HEK293 (cell line): ENCODE measurements around the gene CNP.

Source experiments
- CTCF ChIA-PET: fragments of 350-600 bp; formaldehyde crosslinking; extraction: SDS; loops from one replicate; lab custom pipeline; 2021; ENCODE audit warnings: antibody characterized with exemption; lab: Yijun Ruan, JAX
- POLR2A ChIA-PET: fragments of 300-600 bp; formaldehyde crosslinking; extraction: SDS; loops from one replicate; lab custom pipeline; 2020; ENCODE audit warnings: antibody characterized with exemption, inconsistent platforms; lab: Yijun Ruan, JAX
- H3K27ac ChIP-seq: fragments of 200-500 bp; sonication (Bioruptor generic); 2 replicates; pipeline ENCODE4 v1.5.1; 2014; ENCODE audit warnings: low read depth, low read length, control low read depth, inconsistent platforms; ENCODE audit errors: extremely low read depth
- H3K36me3 ChIP-seq, 2 experiments: fragments of 200-500 bp in 1 of 2; sonication (Bioruptor generic) in 1 of 2; 1 replicate in 1 of 2; 2 replicates in 1 of 2; pipeline ENCODE4 v1.5.1; 2014 to 2017; ENCODE audit warnings: inconsistent platforms in 2 of 2, low read length in 2 of 2; ENCODE audit not compliant: control insufficient read depth in 2 of 2, insufficient read depth in 1 of 2
- H3K4me1 ChIP-seq: fragments of 200-500 bp; sonication (Bioruptor generic); 2 replicates; pipeline ENCODE4 v1.5.1; 2014; ENCODE audit warnings: mild to moderate bottlenecking, low read length, inconsistent platforms; ENCODE audit not compliant: control insufficient read depth, insufficient read depth
- H3K4me3 ChIP-seq: 2 replicates; pipeline ENCODE4 v1.5.1; 2011; ENCODE audit warnings: low read depth, mild to moderate bottlenecking, control low read depth, low read length, moderate library complexity
- H3K9me3 ChIP-seq: fragments of 200-500 bp; sonication (Bioruptor generic); 2 replicates; pipeline ENCODE4 v1.5.1; 2014; ENCODE audit warnings: low read depth, low read length, inconsistent platforms; ENCODE audit not compliant: control insufficient read depth, insufficient read depth
- HIC1 ChIP-seq: fragments of 450-650 bp; formaldehyde crosslinking; IDR thresholded peaks from 2 replicates; pipeline ENCODE4 v1.5.1; 2016; ENCODE audit warnings: missing biosample characterization, missing genetic modification characterization
- OSR2 ChIP-seq: fragments of 450-650 bp; formaldehyde crosslinking; IDR thresholded peaks from 2 replicates; pipeline ENCODE4 v1.5.1; 2016; ENCODE audit warnings: missing biosample characterization, missing genetic modification characterization
- SP7 ChIP-seq: fragments of 450-650 bp; formaldehyde crosslinking; IDR thresholded peaks from 2 replicates; pipeline ENCODE4 v1.5.1; 2016; ENCODE audit warnings: missing biosample characterization, missing genetic modification characterization
- ZBTB21 ChIP-seq: fragments of 450-650 bp; formaldehyde crosslinking; IDR thresholded peaks from 2 replicates; pipeline ENCODE4 v1.5.1; 2017; ENCODE audit warnings: missing biosample characterization, missing genetic modification characterization
- ZBTB48 ChIP-seq: fragments of 450-650 bp; formaldehyde crosslinking; IDR thresholded peaks from 2 replicates; pipeline ENCODE4 v1.5.1; 2016; ENCODE audit warnings: missing biosample characterization, missing genetic modification characterization
- ZNF391 ChIP-seq: fragments of 450-650 bp; formaldehyde crosslinking; IDR thresholded peaks from 2 replicates; pipeline ENCODE4 v1.5.1; 2016; ENCODE audit warnings: low read depth, missing biosample characterization, missing genetic modification characterization, borderline replicate concordance
- ZNF600 ChIP-seq: fragments of 450-650 bp; formaldehyde crosslinking; IDR thresholded peaks from 2 replicates; pipeline ENCODE4 v1.5.1; 2016; ENCODE audit warnings: missing biosample characterization, missing genetic modification characterization
- ZNF645 ChIP-seq: fragments of 450-650 bp; formaldehyde crosslinking; IDR thresholded peaks from 2 replicates; pipeline ENCODE4; 2016; ENCODE audit warnings: missing biosample characterization, missing genetic modification characterization
- ZNF791 ChIP-seq: fragments of 450-650 bp; formaldehyde crosslinking; IDR thresholded peaks from 2 replicates; pipeline ENCODE4 v1.5.1; 2016; ENCODE audit warnings: missing biosample characterization, missing genetic modification characterization
- ZNF792 ChIP-seq: fragments of 450-650 bp; formaldehyde crosslinking; IDR thresholded peaks from 2 replicates; pipeline ENCODE4 v1.5.1; 2016; ENCODE audit warnings: missing biosample characterization, missing genetic modification characterization
- TF ChIP-seq, protein P1 (sequence below): fragments of 450-650 bp; IDR thresholded peaks from 2 replicates; pipeline ENCODE4 v1.5.1; 2018; ENCODE audit warnings: missing biosample characterization, mild to moderate bottlenecking, missing genetic modification characterization

The CNP gene

GRCh38 chr17:41967921-41968578, 1.5 kb downstream of the CNP start:
- POLR2A ChIA-PET: interaction anchor here (0.6 to 3.3 kb wide), 8 partner anchors 11 to 79 kb away, joined by 3 to 19 read pairs (median 5); partner anchors contain the start of genes ACLY, DNAJC7, NKIRAS2 and ODAD4
- Histone ChIP-seq H3K9me3 (no peaks in the 10 kb centered on the region), H3K4me1 (0 out of 2 replicates have a peak, but pooled peaks cover 4% of the 10 kb centered on the region), H3K27ac (peak overlapping the region; percentile 89), H3K4me3 (peak overlapping the region; percentile 76; the same call in 1 of the 2 replicates), H3K36me3 (peaks cover 25 to 51% of the 10 kb centered on the region in 2 experiments)
- CTCF ChIA-PET: interaction anchor here (0.6 kb wide), 1 partner anchor 38 kb away, joined by 3 read pairs; no protein-coding TSS in a partner anchor
- TF ChIP-seq ZBTB21: no peak
- no peak for TF ChIP-seq ZBTB48
- TF ChIP-seq, protein P1, sequence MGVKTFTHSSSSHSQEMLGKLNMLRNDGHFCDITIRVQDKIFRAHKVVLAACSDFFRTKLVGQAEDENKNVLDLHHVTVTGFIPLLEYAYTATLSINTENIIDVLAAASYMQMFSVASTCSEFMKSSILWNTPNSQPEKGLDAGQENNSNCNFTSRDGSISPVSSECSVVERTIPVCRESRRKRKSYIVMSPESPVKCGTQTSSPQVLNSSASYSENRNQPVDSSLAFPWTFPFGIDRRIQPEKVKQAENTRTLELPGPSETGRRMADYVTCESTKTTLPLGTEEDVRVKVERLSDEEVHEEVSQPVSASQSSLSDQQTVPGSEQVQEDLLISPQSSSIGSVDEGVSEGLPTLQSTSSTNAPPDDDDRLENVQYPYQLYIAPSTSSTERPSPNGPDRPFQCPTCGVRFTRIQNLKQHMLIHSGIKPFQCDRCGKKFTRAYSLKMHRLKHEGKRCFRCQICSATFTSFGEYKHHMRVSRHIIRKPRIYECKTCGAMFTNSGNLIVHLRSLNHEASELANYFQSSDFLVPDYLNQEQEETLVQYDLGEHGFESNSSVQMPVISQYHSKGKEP (tag by site-specific recombination): no peak
- no peak for TF ChIP-seq ZNF645 (tag by site-specific recombination)
- no peak for TF ChIP-seq OSR2
- no peak for TF ChIP-seq SP7 (tag by site-specific recombination)
- no peak for TF ChIP-seq ZNF792 (tag by site-specific recombination)

GRCh38 chr17:41968676-41969075, 2.1 kb downstream of the CNP start:
- 0 out of 2 replicates have a peak, but pooled peaks have one; percentile 12 for TF ChIP-seq HIC1 (tag by site-specific recombination)
- no peak for TF ChIP-seq ZNF791 (tag by site-specific recombination)
- H3K27ac ChIP-seq: peak overlapping the region; percentile 49
- no peak overlapping the region for H3K4me3 ChIP-seq
- CTCF ChIA-PET: no interaction called here
- POLR2A ChIA-PET: interaction anchor here (1.3 to 1.9 kb wide), 3 partner anchors 12 to 51 kb away, joined by 5 to 7 read pairs (median 5); partner anchors contain the start of genes DNAJC7 and NKIRAS2
- peaks cover 28 to 57% of the 10 kb centered on the region in 2 experiments for H3K36me3 ChIP-seq
- no peaks in the 10 kb centered on the region for H3K9me3 ChIP-seq
- 0 out of 2 replicates have a peak, but pooled peaks cover 4% of the 10 kb centered on the region for H3K4me1 ChIP-seq

- H3K4me1 ChIP-seq: 0 out of 2 replicates have a peak, but pooled peaks cover 3% of the 10 kb centered on the region
- 0 out of 2 replicates have a peak overlapping the region, but pooled peaks have one; percentile 48 for H3K27ac ChIP-seq
- TF ChIP-seq ZNF391 (tag by site-specific recombination): no peak
- peak; percentile 71 for TF ChIP-seq ZNF600 (tag by site-specific recombination)
- CTCF ChIA-PET: interaction anchor here (1.0 kb wide), 1 partner anchor 45 kb away, joined by 3 read pairs; no protein-coding TSS in a partner anchor
- peaks cover 35 to 79% of the 10 kb centered on the region in 2 experiments for H3K36me3 ChIP-seq
- POLR2A ChIA-PET: interaction anchor here (0.7 kb wide), 1 partner anchor 13 kb away, joined by 3 read pairs; no protein-coding TSS in a partner anchor
- no peaks in the 10 kb centered on the region for H3K9me3 ChIP-seq
- H3K4me3 ChIP-seq: no peak overlapping the region
Observed at GRCh38 chr17:41970901-41971331, 4.3 kb downstream of the CNP start.
